GM19395 (cell line): ENCODE data around the gene SPRR2A.
"Not testable (repeated sequence)": the region's sequence is repeated elsewhere in the genome, so short reads cannot be mapped to it uniquely, and the experiment has no call there.

Experiments
- ATAC-seq: cut with Tn5 transposase; IDR thresholded peaks from one replicate; pipeline ENCODE4 v1.9.1; 2021; ENCODE audit warnings: mild to moderate bottlenecking, moderate library complexity; ENCODE audit not compliant: unreplicated experiment

SPRR2A gene

GRCh38 chr1:153057375-153057774 lies at the start of gene SPRR2A:
TSS of gene SPRR2A (minus strand) at chr1:153057512. CDS start at chr1:153056735, 777 bp downstream.
- no peak for ATAC-seq

- no peak for ATAC-seq
These were observed 42.9 kb upstream of the SPRR2A start for GRCh38 chr1:153100245-153100644.

GRCh38 chr1:153099461-153100045 lies 42.2 kb upstream of the SPRR2A start:
- ATAC-seq, result no peak

GRCh38 chr1:153095764-153096163 lies 38.5 kb upstream of the SPRR2A start:
- no peak for ATAC-seq

GRCh38 chr1:153094426-153094825 lies 37.1 kb upstream of the SPRR2A start, which contains the start of gene SPRR2E:
TSS of gene SPRR2E (minus strand) at chr1:153094526. CDS start at chr1:153093751, 775 bp downstream.
- ATAC-seq, result no peak

GRCh38 chr1:153087652-153088051 lies 30.3 kb upstream of the SPRR2A start:
- no peak for ATAC-seq

- no peak for ATAC-seq
These were observed 24.4 kb upstream of the SPRR2A start for GRCh38 chr1:153081736-153082135.

GRCh38 chr1:153072806-153073726 lies 15.8 kb upstream of the SPRR2A start:
- no peak for ATAC-seq

GRCh38 chr1:153071511-153071910 lies 14.2 kb upstream of the SPRR2A start, which contains the start of gene SPRR2B:
TSS of gene SPRR2B (minus strand) at chr1:153071611. CDS start at chr1:153070839, 772 bp downstream.
- ATAC-seq, result no peak

- no peak for ATAC-seq
These were observed 12.9 kb upstream of the SPRR2A start for GRCh38 chr1:153070243-153070642.

- ATAC-seq, result no peak
These were observed 1.8 kb upstream of the SPRR2A start for GRCh38 chr1:153058826-153059784.

- ATAC-seq, result no peak
These were observed 842 bp upstream of the SPRR2A start for GRCh38 chr1:153058154-153058553.

GRCh38 chr1:153056111-153056510 lies 1.2 kb downstream of the SPRR2A start:
- ATAC-seq, result not testable (repeated sequence)

GRCh38 chr1:153049211-153049610 lies 8.1 kb downstream of the SPRR2A start:
- ATAC-seq, result no peak

- no peak for ATAC-seq
These were observed 16.2 kb downstream of the SPRR2A start, which contains the start of gene SPRR2D for GRCh38 chr1:153040950-153041631. TSS of gene SPRR2D (minus strand) at chr1:153041120. CDS start at chr1:153040346, 774 bp downstream.

GRCh38 chr1:153035211-153035610 lies 22.1 kb downstream of the SPRR2A start:
- no peak for ATAC-seq

- no peak for ATAC-seq
These were observed 24.5 kb downstream of the SPRR2A start for GRCh38 chr1:153032677-153033308.

GRCh38 chr1:153032073-153032472 lies 25.2 kb downstream of the SPRR2A start:
- ATAC-seq, result no peak

GRCh38 chr1:153030895-153031294 lies 26.4 kb downstream of the SPRR2A start, which contains the start of gene SPRR1B:
TSS of gene SPRR1B (plus strand) at chr1:153031203. CDS start at chr1:153032346, 1,143 bp downstream.
- no peak for ATAC-seq
